Measurements from ENCODE around the gene BAIAP2. TPM values are rescaled to one million over a fixed set of nuclear protein-coding genes. Genes with fewer than 3 reads are reported as not detected.

BAIAP2 gene
- total RNA-seq, 2 donors from 2014 or later: 14.7 to 22.7 TPM

DNA sequence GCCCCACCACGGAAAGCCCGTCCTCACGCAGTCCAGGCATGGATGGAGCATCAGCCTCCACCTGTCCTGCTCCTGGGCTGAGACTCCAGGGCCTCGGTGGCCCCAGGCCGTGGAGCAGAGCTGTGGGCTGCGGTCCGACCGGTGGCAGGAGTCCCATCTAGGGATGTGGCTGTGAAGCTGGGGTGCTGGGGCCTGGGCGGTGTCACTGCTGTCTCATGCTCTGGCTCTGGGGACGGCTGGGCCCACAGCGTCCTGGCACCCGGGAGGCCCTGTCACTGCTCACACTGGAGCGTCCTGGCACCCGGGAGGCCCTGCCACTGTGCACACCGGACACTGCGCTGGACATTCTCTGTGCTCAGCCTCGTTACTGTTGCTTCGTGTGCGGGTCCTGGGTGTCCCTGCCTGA lies 8.4 kb downstream of the BAIAP2 start:
- Histone ChIP-seq H3K27me3 (no peaks in the 10 kb centered on the region), H3K9ac (ENCODE audit: low read depth in 2 of 2, low read length in 2 of 2) (no peak overlapping the region), H3K9me3 (no peaks in the 10 kb centered on the region), H3K4me3 (no peak overlapping the region), H3K27ac (no peak overlapping the region), H3K4me1 (peaks cover 16% of the 10 kb centered on the region), H3K36me3 (no peaks in the 10 kb centered on the region)
- TF ChIP-seq, protein P1, sequence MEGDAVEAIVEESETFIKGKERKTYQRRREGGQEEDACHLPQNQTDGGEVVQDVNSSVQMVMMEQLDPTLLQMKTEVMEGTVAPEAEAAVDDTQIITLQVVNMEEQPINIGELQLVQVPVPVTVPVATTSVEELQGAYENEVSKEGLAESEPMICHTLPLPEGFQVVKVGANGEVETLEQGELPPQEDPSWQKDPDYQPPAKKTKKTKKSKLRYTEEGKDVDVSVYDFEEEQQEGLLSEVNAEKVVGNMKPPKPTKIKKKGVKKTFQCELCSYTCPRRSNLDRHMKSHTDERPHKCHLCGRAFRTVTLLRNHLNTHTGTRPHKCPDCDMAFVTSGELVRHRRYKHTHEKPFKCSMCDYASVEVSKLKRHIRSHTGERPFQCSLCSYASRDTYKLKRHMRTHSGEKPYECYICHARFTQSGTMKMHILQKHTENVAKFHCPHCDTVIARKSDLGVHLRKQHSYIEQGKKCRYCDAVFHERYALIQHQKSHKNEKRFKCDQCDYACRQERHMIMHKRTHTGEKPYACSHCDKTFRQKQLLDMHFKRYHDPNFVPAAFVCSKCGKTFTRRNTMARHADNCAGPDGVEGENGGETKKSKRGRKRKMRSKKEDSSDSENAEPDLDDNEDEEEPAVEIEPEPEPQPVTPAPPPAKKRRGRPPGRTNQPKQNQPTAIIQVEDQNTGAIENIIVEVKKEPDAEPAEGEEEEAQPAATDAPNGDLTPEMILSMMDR (IDR thresholded peaks at IDR 0.05): no peak
- DNase-seq: no peak
- intact Hi-C loops (cut with DNase I): no loop called here

DNA sequence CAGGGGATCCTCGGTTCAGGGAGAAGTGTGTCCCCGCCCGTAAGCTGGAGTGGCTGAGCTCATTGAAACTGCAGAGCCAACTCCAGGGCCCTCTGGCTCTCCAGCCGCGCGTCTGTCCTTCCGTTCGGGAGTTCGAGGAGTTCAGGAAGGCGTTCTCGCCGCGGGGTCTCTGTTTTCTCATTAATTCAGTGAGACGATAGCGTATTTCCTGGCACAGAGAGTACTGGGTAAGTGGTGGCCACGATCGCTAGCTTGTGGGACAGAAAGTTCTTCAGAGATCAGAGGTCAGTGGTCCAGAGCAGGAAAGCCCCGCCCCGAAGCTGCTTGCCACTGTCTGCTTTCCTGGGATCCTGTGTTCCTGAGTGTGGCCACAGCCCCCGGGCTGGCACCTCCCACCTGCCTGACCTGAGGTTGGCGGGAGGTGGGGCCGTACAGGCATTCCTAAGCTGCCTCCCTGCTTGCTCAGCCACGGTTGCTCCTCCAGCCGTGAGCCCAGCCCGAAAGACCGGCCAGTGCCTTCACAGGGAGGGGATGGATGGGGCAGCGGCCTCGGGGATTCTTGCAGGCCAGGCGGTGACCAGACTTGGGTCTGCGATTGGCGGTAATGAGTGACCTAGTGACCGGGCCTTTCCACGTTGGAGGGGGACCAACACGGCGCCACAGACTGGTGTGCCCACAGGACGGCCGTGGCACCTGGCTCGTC lies 8.9 kb downstream of the BAIAP2 start:
- Histone ChIP-seq H3K36me3 (no peaks in the 10 kb centered on the region), H3K4me1 (peaks cover 16% of the 10 kb centered on the region), H3K27ac (no peak overlapping the region), H3K4me3 (no peak overlapping the region), H3K9ac (ENCODE audit: low read depth in 2 of 2, low read length in 2 of 2) (no peak overlapping the region), H3K9me3 (no peaks in the 10 kb centered on the region), H3K27me3 (no peaks in the 10 kb centered on the region)
- DNase-seq: no peak
- intact Hi-C loops (cut with DNase I): no loop called here
- TF ChIP-seq, protein P1 (IDR thresholded peaks at IDR 0.05): no peak

DNA sequence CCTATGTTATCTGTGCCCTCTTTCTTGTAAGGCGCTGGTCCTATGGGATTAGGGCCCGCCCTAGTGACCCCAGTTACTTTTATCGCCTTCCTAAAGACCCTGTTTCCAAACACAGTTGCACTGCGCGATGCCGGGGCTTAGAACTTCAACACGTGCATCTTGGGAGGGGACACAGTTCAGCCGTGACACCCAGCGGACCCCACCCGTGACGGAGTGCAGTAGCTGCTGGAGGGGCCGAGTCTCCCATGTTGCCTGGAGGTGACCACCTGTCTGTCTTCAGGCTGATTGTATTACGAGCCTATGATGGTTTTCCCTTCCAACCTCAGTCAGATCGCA lies 9.4 kb downstream of the BAIAP2 start:
- intact Hi-C loops (cut with DNase I): no loop called here

DNA sequence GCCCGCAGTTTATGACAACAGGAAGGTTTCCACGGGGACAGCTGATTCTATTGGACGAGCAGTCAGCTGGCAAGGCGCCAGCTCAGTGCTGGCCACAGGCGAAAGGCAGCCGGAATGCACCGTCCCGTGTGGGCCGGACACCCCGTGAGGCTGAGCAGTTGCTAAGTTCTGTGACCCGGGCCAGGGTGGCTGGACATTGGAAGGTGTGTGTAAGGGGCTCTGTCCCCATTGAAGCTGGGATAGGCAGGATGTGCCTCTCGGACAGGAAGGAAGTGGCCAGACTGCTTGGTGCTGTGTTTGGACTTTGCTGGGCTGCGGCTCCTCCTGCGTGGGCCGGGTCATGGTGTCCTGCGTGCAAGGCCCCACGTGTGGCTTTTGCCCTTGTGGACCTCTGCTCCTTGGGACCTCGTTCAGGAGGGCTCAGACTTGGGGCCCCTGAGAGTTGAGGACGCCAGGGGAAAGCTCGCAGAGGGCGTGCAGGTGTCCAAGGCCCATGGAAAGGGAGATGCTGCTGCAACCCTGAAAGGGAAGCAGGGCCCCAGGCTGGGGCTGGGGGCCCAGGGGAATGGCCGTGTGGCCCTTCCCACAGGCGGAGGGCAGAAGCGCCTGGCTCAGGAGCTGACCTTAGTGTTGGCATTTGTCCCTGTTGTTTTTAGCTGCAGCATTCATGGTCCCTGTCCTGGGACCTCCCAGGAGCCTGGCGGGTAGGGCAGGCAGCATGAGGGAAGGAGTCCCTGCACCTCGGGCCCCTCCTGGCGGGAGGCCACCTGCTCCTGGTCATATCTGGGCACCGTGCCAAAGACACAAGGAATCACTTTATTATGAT lies 10.0 kb downstream of the BAIAP2 start:
- TF ChIP-seq, protein P1 (IDR thresholded peaks at IDR 0.05): no peak
- peak overlapping the region; percentile 26 to 41 for H3K9ac ChIP-seq (ENCODE audit: low read depth in 2 of 2, low read length in 2 of 2)
- no peaks in the 10 kb centered on the region for H3K9me3 ChIP-seq
- no peak overlapping the region for H3K4me3 ChIP-seq
- no peaks in the 10 kb centered on the region for H3K27me3 ChIP-seq
- peak overlapping the region; percentile 47 for H3K27ac ChIP-seq
- H3K4me1 ChIP-seq: peaks cover 16% of the 10 kb centered on the region
- intact Hi-C loops (cut with DNase I): no loop called here
- H3K36me3 ChIP-seq: no peaks in the 10 kb centered on the region
- peak; percentile 80 for DNase-seq

More for the DNA sequence above, 9.4 kb downstream of the BAIAP2 start:
- Histone ChIP-seq H3K9ac (ENCODE audit: low read depth in 2 of 2, low read length in 2 of 2) (peak overlapping the region in 1 of 2 donors; percentile 34), H3K4me1 (peaks cover 16% of the 10 kb centered on the region), H3K4me3 (no peak overlapping the region), H3K9me3 (no peaks in the 10 kb centered on the region), H3K36me3 (no peaks in the 10 kb centered on the region), H3K27me3 (no peaks in the 10 kb centered on the region), H3K27ac (no peak overlapping the region)
- DNase-seq: no peak
- TF ChIP-seq, protein P1 (IDR thresholded peaks at IDR 0.05): no peak

DNA sequence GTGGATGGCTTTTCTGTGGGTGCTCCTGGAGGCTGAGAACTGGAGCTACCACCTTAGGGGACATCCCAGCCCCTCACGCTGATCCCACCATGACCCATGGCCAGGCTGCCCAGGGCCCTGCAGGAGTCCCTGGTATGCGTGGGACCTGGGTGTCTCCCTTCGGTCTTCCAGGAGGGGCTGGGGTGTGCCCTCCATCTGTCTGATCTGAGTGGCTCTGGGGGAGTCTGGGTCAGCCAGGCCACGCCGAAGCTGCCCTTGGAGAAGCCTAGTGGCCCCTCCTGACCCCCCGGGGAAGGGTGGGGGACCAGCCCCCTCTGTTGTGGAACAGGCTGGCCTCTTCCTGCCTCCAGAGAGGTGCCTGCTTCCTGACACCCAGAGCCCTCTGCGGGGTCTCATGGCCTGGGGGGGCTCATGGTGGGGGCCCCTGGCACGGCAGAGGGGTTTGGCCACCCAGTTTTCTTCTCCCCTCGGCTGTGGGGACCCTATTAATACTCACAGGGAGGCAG lies 10.7 kb downstream of the BAIAP2 start:
- no peak overlapping the region for H3K4me3 ChIP-seq
- H3K27me3 ChIP-seq: no peaks in the 10 kb centered on the region
- H3K4me1 ChIP-seq: peaks cover 16% of the 10 kb centered on the region
- peak overlapping the region; percentile 47 for H3K27ac ChIP-seq
- intact Hi-C loops (cut with DNase I): no loop called here
- no peaks in the 10 kb centered on the region for H3K36me3 ChIP-seq
- no peak for DNase-seq
- peak overlapping the region in 1 of 2 donors; percentile 41 for H3K9ac ChIP-seq (ENCODE audit: low read depth in 2 of 2, low read length in 2 of 2)
- H3K9me3 ChIP-seq: no peaks in the 10 kb centered on the region
- TF ChIP-seq, protein P1 (IDR thresholded peaks at IDR 0.05): no peak
